Ishikawa (cell line): ENCODE measurements around the gene RNF152.

Experiments used
- CEBPB ChIP-seq: IDR thresholded peaks from 2 replicates; pipeline ENCODE4 v1.6.1; 2012
- CREB1 ChIP-seq: IDR thresholded peaks from 2 replicates; pipeline ENCODE4 v1.6.1; 2012; ENCODE audit warnings: low read depth
- EGR1 ChIP-seq: IDR thresholded peaks from 2 replicates; pipeline ENCODE4 v1.6.1; 2012
- EP300 ChIP-seq: IDR thresholded peaks from 2 replicates; pipeline ENCODE4 v1.6.1; 2012; ENCODE audit warnings: borderline replicate concordance
- FOXM1 ChIP-seq: IDR thresholded peaks from 2 replicates; pipeline ENCODE4 v1.6.1; 2012; ENCODE audit warnings: low read depth, borderline replicate concordance
- NFIC ChIP-seq: IDR thresholded peaks from 2 replicates; pipeline ENCODE4 v1.6.1; 2012
- RAD21 ChIP-seq: IDR thresholded peaks from 2 replicates; pipeline ENCODE4 v1.6.1; 2012; ENCODE audit warnings: low read depth
- REST ChIP-seq: IDR thresholded peaks from 2 replicates; pipeline ENCODE4 v1.6.1; 2012; ENCODE audit warnings: low read depth, mild to moderate bottlenecking
- TAF1 ChIP-seq: IDR thresholded peaks from 2 replicates; pipeline ENCODE4 v1.6.1; 2012; ENCODE audit warnings: low read depth, mild to moderate bottlenecking
- TCF12 ChIP-seq: IDR thresholded peaks from 2 replicates; pipeline ENCODE4 v1.6.1; 2012; ENCODE audit warnings: low read depth
- TEAD4 ChIP-seq: IDR thresholded peaks from 2 replicates; pipeline ENCODE4 v1.6.1; 2012
- YY1 ChIP-seq: IDR thresholded peaks from 2 replicates; pipeline ENCODE4 v1.6.1; 2012; ENCODE audit warnings: low read depth
- ZBTB7A ChIP-seq: IDR thresholded peaks from 2 replicates; pipeline ENCODE4 v1.6.1; 2012; ENCODE audit warnings: low read depth
- TF ChIP-seq, protein P1 (sequence below): IDR thresholded peaks from 2 replicates; pipeline ENCODE4 v1.6.1; 2012
- TF ChIP-seq, protein P2 (sequence below): IDR thresholded peaks from 2 replicates; pipeline ENCODE4 v1.6.1; 2012

The RNF152 gene

DNA sequence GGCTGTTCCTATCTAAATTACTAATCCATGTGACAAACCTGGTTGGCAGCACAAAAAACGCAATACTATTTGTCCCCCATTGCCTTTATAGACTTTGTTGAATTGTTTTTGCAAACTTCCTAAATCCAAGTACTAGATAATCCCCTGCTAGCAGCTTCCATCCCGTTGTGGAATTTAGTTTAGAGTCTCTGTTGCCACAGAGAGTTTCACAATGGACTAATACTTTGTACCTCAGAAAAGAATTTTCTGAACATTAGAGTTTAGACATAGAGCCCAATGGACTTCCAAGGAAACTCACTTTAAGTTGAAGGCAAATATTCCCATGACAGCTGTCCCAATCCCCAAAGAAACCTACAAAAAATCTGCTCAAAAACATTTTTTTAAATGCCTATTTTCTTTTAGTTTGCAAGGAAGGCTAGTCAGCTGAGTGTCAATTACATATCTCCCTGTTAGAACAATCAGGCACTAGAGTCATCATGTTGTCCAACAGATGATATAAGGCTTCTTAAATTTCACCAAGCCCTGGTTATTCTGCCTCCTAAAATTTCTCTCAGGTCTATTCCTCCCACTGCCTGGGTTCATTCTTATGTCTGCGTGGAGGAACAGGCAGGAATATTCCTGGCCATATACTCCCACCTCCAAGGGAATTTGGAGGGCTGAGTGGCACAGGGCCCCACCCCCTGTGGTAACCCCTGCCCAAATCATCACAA, 27.2 kb downstream of the RNF152 start:
- TF ChIP-seq TEAD4 (no peak), REST (no peak), EGR1 (no peak), FOXM1 (no peak), ZBTB7A (no peak), TAF1 (no peak), CEBPB (no peak), YY1 (no peak), EP300 (no peak), TCF12 (no peak), RAD21 (no peak), CREB1 (no peak), NFIC (no peak)
- TF ChIP-seq, protein P1, sequence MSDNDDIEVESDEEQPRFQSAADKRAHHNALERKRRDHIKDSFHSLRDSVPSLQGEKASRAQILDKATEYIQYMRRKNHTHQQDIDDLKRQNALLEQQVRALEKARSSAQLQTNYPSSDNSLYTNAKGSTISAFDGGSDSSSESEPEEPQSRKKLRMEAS: no peak
- TF ChIP-seq, protein P2, sequence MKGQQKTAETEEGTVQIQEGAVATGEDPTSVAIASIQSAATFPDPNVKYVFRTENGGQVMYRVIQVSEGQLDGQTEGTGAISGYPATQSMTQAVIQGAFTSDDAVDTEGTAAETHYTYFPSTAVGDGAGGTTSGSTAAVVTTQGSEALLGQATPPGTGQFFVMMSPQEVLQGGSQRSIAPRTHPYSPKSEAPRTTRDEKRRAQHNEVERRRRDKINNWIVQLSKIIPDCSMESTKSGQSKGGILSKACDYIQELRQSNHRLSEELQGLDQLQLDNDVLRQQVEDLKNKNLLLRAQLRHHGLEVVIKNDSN: no peak

GRCh38 chr18:61861372-61861771, 31.4 kb downstream of the RNF152 start:
- TF ChIP-seq CEBPB: no peak
- TF ChIP-seq RAD21: no peak
- TF ChIP-seq TEAD4: no peak
- TF ChIP-seq YY1: no peak
- TF ChIP-seq TCF12: no peak
- no peak for TF ChIP-seq REST
- no peak for TF ChIP-seq CREB1
- TF ChIP-seq EP300: no peak
- no peak for TF ChIP-seq ZBTB7A
- no peak for TF ChIP-seq FOXM1
- TF ChIP-seq, protein P1: no peak
- no peak for TF ChIP-seq EGR1
- no peak for TF ChIP-seq NFIC
- TF ChIP-seq, protein P2: no peak
- no peak for TF ChIP-seq TAF1

- TF ChIP-seq FOXM1 (no peak), EGR1 (no peak), REST (no peak), TEAD4 (no peak), CREB1 (no peak), TAF1 (no peak)
- TF ChIP-seq, protein P1: no peak
- TF ChIP-seq, protein P2: no peak
These were observed 32.5 kb downstream of the RNF152 start for GRCh38 chr18:61860302-61860701.

GRCh38 chr18:61859113-61859512, 33.7 kb downstream of the RNF152 start:
- TF ChIP-seq CEBPB (no peak), FOXM1 (no peak), CREB1 (no peak), ZBTB7A (no peak), TCF12 (no peak), RAD21 (no peak), NFIC (no peak), TEAD4 (no peak), EP300 (no peak), EGR1 (no peak), TAF1 (no peak), YY1 (no peak), REST (no peak)
- TF ChIP-seq, protein P1: no peak
- TF ChIP-seq, protein P2: no peak
